BLaER1 (cell line): Measurements from ENCODE around the gene TMEM14B.

Experiments
- H3K27ac ChIP-seq: shearing (Covaris generic); formaldehyde crosslinking; 2 replicates; pipeline ENCODE4 v1.8.1; 2022
- H3K27me3 ChIP-seq: shearing (Covaris generic); formaldehyde crosslinking; 2 replicates; pipeline ENCODE4 v1.8.1; 2022
- H3K36me3 ChIP-seq: shearing (Covaris generic); formaldehyde crosslinking; 2 replicates; pipeline ENCODE4 v1.8.1; 2022
- H3K4me1 ChIP-seq: shearing (Covaris generic); formaldehyde crosslinking; 2 replicates; pipeline ENCODE4 v1.8.1; 2022
- H3K4me2 ChIP-seq: shearing (Covaris generic); formaldehyde crosslinking; 2 replicates; pipeline ENCODE4 v1.8.1; 2022
- H3K4me3 ChIP-seq: shearing (Covaris generic); formaldehyde crosslinking; 2 replicates; pipeline ENCODE4 v1.8.1; 2022
- H3K9ac ChIP-seq: shearing (Covaris generic); formaldehyde crosslinking; 2 replicates; pipeline ENCODE4 v1.8.1; 2022
- H3K9me3 ChIP-seq: shearing (Covaris generic); formaldehyde crosslinking; 2 replicates; pipeline ENCODE4 v1.8.1; 2022
- H4K20me1 ChIP-seq: shearing (Covaris generic); formaldehyde crosslinking; 2 replicates; pipeline ENCODE4 v1.8.1; 2022
- Cebpa-rat ChIP-seq: shearing (Covaris generic); IDR thresholded peaks from 2 replicates; pipeline ENCODE4 v1.8.1; 2022

TMEM14B gene

GRCh38 chr6:10801224-10801848 is 53.7 kb downstream of the TMEM14B start:
- no peak overlapping the region for H3K9ac ChIP-seq
- no peak for TF ChIP-seq Cebpa-rat
- H3K36me3 ChIP-seq, result no peaks in the 10 kb centered on the region
- H3K4me3 ChIP-seq, result no peak overlapping the region
- no peaks in the 10 kb centered on the region for H3K27me3 ChIP-seq
- H4K20me1 ChIP-seq, result no peaks in the 10 kb centered on the region
- no peaks in the 10 kb centered on the region for H3K9me3 ChIP-seq
- no peak overlapping the region for H3K4me2 ChIP-seq
- 0 out of 2 replicates have a peak, but pooled peaks cover 5% of the 10 kb centered on the region for H3K4me1 ChIP-seq
- no peak overlapping the region for H3K27ac ChIP-seq
